CD4-positive, alpha-beta T cell treated with Interleukin-1 beta for 1 hour (primary cell): ENCODE results near the gene ABCF2.

Source experiments
- DNase-seq, 2 donors: peaks; one replicate each; pipeline ENCODE4 v3.0.0-alpha.2; 2020 to 2022

ABCF2 gene

DNA sequence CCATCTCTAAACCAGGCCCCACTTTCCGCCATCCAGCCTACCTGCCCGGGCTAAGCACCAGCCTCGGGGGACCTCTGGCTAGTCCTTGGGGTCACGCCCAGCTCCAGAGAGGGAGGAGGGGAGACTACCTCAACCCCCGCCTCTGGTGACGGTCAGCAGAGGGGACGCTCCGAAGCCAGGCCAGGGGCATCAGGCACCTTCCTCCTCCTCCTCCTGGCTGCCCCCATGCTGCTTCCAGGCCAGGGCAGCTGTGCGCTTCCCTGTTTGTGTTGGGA is 25.5 kb upstream of the ABCF2 start:
- DNase-seq, result no peak

- peak in 1 of 2 donors; percentile 36 for DNase-seq
These were observed 24.9 kb upstream of the ABCF2 start for GRCh38 chr7:151251689-151252560.

DNA sequence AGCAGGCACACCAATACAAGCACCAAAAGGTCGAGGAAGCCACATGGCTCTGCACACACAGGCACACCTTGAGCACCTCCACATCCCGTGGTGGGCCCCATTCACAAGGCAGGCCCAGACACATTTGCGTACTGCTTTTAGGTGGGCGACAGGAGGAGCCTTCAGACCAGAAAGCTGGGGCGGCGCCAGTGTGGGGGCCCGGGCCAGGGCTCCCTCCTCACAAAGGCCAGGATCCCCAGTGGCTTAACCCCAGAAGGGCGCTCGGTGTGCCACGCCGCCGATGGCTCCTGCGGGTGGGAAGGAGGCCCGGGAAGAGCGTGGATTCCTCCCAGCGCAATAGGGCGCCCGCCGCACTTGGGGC is 24.3 kb upstream of the ABCF2 start:
- DNase-seq, result no peak

DNA sequence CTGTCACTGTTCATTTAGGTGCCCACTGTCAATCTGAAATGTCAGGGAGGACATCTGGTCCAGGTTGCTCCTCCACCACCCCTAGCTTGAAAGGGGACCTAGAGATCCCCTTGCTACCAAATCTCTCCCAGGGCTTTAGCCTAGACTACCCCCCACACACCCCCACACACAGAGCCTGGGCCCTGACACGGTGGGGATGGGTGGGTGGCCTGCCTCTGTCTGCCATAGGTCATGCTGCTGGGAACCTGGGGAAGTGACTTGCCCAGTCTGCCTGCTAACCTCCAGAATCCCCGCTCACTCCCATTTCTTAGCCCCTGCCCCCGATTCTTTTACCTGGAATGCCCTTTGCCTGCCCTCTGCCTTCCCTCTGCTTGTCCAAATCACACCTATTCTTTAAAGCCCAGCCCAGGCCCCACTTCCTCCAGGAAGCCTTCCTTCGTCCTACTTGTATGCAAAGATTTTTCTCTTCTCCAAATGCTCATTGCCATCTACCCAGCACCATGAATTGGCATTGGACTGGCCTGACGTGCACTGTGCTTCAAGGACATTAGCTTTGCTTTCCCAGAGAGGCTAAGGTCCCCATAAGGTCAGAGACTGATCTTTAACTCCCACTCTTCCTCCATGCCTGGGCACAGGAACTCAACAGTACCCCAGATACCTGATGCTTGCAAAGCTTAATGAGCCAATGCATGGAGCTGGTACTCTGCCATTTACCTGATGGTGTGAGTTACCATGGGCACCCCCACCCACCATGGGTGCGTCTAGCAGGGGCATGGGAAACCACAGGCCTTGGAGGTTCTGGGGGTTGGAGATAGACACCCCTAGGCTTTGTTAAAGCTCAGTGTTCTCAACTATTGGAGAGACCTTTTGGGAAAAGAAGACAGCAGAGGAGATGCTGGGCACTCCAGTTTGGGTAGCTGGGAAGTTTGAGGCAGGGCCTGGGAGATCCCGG is 23.5 kb upstream of the ABCF2 start:
- DNase-seq, result no peak

GRCh38 chr7:151249732-151250072 is 22.7 kb upstream of the ABCF2 start:
- DNase-seq, result no peak

GRCh38 chr7:151249034-151249731 is 22.2 kb upstream of the ABCF2 start:
- DNase-seq, result peak; percentile 18 to 34

DNA sequence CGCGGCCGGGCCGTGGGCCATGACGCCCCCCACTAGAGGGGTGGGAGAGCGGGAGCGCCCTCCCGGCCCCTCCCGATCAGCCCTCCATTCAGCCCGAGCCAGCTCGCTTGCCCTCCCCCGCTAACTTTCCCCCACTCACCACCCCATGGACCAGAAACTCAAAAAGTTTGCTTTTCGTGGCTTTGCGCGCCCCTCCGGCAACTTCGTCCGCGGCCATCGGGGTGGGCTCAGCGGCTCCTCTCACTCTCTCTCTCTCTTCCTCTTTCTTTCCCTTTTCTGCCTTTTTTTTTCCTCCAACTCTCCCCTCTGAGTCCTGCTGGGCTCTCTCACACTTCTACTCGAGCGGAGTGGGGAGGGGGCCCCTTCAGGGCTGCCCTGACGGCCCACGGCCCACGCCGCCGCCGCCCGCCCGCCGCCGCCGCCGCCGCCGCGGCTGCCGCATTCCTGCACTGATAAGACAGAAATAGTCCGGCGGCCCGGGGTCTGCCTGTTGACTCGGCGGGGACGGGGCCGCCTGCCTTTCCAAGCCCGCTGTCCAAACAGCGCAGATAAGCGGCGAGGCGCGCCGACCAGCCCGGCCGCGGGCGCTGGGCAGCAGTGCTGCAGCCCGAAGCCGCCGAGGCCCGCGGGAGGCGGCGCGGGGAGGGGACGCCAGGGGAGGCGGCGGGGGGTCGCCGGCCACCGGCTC is 21.5 kb upstream of the ABCF2 start, which contains the start of gene SMARCD3:
Gene SMARCD3 (minus strand): TSS at position 349 of the 688 bp plus-strand sequence. CDS start 132 bp downstream, at position 217.
- DNase-seq, result peak in 1 of 2 donors; percentile 35

- DNase-seq, result no peak
These were observed 20.8 kb upstream of the ABCF2 start for GRCh38 chr7:151247611-151248345.

DNA sequence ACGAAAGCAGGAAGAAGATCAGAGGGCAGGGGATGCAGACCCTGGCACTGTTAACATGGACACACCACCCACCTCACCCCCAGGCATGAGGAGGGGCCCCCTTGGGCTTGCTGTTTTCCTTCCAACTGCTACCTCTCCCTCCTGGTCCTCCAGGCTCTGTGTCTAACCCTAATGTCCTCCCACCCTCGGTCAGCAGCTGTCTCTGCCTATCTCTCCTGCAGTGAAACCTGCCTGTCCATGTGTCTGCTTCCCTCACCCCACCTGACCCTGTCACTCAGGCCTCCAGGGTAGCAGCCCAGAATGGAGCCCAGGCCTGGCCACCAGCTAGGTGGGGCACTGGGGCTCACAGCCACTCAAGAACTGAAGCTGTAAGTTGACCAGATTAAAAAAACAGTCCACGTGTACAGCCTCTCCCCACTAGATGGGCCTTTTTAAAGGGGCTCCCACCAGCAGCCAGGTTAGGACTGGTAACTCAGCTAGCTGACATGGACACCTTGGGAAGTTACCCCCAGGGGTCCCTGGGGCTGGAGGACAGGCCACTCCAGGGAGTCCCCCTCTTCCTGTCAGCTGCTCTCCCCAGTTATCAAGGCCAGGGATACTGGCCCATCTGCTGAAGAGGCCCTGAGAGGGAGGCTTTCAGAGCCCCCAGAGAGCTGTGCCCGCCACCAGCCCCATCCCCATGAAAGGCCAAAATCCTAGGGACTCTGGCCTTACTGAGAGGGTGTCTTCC is 20.0 kb upstream of the ABCF2 start:
- no peak for DNase-seq

DNA sequence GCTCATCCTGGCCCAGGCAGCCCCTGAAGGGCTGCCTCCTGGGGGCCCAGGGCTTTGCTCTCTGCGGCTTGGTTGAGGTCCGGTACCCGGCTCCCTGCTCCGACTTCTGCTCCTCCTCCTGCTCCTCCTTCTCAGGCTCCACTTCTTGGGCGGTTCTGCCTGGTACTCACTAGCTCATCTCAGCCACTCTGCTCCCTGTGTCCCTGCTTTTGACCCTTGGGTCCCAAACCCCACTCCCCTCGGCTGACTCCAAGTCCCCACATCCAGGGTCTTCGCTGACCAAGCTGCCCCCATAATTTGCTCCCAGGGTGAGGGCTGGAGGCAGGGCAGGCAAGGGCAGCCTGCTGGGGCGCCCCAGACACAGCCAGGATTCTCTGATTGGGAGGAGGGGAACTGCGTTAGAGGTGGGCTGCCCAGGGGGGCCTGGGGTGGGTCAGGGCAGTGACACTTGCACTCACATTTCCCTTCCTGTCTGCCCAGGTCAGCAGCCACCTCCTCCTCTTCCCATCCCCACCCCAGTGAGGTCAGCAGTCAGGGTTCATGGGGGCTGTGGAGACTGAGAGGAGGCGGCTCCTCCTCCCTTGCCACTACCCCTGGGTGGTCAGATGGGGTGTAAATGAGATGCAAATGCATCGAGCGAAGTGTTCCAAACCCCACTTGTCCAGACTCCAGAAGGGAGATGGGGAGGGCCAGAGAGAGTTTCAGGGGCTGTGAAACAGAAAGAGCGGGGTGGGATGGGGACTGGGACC is 19.3 kb upstream of the ABCF2 start:
- DNase-seq, result no peak

DNA sequence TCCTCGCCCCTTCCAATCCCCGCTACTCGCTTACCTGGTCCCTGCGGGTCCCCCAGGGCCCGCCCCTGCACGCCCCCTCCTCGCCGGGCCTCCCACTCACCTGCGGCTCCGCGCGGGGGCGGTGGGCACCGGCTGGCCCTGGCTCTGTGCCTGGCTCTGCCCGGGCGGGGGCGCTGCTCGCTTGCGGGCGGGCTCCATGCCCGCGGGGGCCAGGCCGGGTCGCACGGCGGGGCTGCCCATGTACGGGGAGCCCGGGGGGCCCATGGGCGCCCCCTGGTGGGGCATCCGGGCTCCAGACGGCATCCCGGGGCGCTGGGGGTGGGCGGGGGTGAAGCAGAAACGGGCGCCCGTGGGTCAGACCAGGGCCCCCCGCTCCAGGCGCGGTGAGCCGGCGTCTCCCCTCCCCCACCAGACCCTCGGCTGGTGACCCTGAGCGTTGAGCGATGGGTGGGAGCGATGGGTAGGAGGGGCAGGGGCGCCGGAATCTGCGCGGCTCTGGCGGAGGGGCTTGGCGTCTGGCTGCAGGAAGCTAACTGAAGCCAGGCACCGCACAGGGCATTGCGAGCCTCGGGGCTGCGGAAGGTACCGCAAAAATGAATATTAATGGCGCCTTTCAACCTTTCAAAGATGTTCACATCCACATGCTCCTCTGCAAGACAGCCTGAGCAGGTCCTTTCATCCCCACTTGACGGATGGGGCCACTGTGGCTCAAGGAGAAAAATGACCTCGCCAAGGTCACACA is 18.5 kb upstream of the ABCF2 start:
- DNase-seq, result peak; percentile 73 to 74

DNA sequence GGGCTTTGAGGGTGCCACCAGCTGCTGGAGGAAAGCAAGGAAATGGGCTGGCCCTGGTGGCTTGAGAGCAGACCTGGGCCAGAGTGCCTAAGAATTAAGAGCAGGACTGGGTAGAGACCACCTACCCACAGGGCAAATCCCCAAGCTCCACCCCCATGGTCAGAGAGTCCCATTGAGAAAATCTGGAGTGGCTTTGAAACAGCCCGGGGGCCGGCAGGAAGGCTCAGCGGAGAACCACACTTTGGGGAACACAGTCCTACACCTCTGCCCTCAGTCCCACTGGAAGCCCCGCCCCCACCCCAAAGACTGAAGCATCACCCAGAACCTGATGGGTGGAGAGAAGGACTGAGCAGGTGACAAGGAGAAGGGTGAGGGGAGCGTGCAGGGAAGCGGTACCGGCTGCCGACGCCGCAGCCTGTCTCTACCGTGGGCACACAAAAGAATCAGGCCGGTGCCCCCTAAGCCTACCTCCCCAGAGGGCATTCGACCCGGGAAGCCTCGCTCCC is 17.9 kb upstream of the ABCF2 start:
- DNase-seq, result no peak

DNA sequence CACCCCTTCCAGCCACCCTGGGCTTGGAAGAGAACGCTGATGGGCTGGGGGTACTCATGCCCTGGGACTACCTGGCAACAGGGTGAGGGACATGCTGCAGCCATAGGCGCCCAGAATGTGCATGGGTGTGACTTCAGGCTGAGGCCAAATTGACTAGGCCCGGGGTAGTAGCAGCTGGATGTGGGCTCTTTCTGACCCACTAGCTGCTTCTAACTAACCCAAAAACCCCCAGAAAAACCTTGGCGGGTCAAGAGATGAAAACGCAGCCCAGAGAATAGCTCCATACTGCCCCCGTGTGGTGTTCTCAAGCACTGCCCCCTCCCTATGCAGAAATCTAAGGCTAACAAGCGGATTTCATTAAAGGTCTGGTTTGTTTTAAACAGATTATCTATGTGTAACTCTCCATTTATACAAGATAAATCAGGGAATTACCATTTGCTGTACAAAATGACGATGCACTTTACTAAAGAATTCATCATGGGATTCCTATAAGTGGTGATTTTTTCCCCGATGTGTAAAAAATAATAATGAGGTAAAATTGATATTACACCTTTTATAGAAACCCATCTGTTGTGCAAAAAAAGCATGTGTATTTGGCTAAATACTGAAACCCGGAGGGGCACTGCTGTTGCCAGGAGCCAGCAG is 17.3 kb upstream of the ABCF2 start:
- peak; percentile 56 to 75 for DNase-seq

DNA sequence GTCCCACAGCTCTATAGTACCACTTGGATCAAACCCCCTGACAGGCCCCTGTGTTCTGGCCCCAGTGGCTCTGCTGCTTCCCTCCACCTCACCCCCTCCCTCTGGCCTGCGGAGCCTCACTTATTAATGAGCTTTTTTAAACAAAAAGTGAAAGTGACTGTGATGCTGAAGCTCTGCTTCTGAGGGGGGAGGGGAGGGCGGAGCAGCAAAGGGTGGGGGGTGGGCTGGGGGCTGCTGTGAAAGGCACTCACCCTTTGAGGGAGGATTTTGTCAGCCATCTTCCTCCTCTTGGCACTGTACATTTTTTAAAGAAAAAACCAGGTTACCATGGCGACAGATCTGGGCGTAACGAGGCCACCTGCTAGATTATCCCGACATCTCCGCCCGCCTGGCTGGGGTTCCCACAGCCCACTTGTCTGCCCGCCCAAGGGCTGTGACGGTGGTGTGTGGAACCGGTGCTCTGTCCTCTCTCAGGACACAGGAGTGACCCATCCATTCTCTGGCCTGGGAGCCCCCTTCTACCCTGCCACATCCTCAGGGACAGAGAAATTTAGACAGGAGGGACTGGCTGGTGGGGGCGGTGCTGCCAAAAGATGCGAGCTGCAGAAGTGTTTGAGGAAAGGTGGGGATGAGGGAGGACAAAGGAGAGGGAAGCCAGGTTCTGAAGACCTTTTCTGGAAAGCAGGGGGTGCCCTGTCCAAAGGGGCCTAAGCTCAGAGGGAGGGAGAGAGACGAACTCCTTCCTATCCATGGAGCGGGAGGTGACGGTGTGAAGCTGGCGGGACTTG is 16.6 kb upstream of the ABCF2 start:
- peak; percentile 39 to 78 for DNase-seq

- no peak for DNase-seq
These were observed 16.0 kb upstream of the ABCF2 start for GRCh38 chr7:151243045-151243349.

GRCh38 chr7:151242159-151243044 is 15.4 kb upstream of the ABCF2 start:
- no peak for DNase-seq

DNA sequence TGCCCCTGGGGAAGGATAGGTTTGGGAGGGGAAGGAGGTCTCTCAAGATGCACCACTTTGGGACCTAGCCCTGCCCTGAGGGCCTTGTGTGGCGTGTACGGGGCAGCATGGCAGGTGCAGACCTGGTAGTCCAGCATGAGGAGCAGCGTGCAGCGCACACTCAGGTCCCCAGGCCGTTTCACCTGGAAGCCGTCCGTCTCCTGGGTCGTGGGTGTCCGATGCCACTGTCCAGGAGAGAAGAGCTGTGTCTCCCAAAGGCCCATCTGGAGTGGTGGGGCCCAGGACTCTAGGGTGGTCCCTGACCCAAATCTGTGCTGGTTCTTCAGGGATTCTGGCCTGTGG is 14.7 kb upstream of the ABCF2 start:
- DNase-seq, result no peak
